HG03469 (cell line): ENCODE results near the gene RASA2.

ENCODE experiments used
- ATAC-seq: cut with Tn5 transposase; IDR thresholded peaks from one replicate; pipeline ENCODE4 v1.9.1; 2021; ENCODE audit warnings: mild to moderate bottlenecking, moderate library complexity, moderate number of reproducible peaks; ENCODE audit not compliant: unreplicated experiment

RASA2 gene

DNA sequence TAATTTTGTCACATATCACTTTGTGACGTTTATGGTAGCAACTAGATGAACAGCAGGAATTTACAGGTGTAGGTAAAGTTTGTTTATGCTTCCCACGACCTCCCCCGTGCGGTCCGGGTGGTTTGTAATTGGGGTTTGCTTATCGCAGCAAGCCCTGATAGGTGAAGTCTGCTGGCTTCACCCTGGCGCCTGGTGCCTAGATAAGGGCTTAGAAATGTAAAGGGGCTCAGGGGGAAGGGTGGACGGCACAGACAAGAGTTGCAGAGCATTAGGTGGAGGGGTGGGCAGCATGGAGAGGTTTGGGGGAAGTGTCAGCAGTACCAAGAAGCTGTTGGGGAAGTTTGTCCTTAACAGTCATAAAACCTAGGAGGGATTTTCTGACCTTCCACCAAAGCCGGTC lies 143.1 kb downstream of the RASA2 start:
- no peak for ATAC-seq

DNA sequence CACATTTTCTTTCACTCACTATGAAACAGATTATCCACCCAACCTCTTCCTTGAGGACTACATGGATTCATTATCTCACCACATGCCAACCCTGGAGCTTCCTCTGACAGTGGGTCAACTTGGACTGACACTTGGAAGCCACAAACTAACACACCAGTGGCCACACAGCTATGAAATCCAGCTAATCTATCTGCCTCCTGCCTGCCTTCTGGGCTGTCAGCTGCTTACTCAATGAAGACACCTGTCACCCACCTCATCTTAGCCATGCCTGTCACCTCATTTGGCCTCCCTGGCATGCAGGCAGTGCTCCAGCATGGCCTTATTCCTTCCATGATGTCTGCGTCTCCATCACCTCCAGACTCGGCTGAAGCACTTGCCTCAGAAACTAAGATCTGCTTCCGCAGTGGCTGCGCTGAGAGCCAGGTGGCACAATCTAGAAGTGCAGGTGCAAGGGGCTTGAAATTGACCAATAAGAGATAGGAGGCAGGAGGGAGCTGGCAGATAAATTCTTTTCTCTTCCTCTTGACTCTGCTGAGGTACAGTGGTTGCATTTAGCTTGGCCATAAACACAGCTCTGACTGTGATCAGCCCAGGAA lies 146.1 kb downstream of the RASA2 start:
- ATAC-seq: no peak

- ATAC-seq: no peak
Observed at GRCh38 chr3:141642215-141642614, 155.4 kb downstream of the RASA2 start.

- ATAC-seq: no peak
Observed at GRCh38 chr3:141643391-141643790, 156.6 kb downstream of the RASA2 start.

DNA sequence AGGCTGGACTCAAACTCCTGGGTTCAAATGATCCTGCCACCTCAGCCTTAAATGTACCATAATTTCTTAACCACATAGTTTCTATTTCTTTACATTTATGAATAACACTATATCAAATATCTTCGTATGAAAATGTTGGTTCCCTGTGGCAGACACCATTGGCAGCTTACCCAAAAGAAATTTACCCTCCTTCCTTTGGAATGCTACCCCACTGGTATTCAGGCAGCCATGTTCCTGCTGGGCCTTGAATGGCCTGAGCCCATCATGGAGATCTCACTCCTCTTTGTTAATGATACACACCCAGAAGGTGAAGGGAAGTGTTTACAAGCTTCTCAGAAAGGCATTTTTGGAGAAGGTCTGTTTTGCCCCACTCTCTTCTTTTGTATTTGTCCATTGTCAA lies 157.0 kb downstream of the RASA2 start:
- ATAC-seq: no peak

DNA sequence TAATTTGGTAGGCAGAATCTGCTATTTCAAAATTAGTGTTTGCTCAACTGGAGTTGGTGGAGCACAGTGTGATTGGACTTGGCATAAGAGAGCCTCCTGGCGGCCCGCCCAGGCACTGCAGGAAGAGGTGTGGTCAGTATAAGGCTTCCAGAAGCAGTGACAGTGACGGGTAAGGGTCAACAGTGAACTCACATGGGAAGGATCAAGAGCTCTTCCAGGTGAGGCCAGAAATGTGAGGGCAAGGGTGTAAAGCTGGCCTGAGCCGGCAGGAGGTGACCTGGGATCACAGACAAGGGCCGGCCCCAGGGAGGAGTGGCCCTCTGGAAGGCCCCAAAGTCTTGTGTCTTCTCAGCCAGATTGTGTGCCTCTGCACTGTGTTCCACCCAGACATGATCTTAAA lies 158.1 kb downstream of the RASA2 start:
- no peak for ATAC-seq

DNA sequence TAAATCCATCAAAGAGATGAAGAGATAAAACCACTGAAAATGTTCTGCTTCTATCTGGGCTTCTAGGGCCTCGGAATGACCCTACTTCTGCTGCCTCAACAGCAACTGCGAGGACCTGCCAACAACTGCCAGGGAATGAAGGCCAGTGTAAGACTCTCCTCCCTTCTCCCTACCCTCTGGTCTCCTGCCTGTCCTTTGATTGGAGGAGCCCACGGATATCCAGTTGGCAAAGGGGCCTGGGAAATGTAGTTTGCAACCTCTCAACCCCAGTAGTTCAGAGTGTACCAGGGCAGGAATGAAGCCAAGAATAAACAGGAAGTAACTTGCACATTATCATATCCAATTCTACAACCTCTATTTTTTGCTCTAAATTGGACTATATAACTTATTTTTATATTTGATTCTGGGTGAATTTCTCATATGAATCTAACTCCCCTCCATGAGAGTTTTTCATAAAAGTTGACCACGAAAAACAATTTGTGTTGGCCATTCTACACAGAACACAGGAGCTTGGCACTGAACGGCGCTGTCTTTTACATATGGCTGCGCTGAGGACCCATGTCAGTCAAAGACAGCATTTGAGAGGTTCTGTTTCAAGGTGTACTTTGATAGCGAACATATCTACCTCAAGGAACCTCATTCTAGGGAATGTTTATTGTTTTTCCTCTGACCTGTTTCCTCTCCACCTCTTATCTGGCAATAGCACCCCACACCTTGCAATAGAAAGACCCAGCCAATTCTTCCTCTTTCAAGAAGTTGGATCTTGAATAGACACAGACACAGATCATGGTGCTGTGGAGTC lies 160.1 kb downstream of the RASA2 start:
- ATAC-seq: no peak

- no peak for ATAC-seq
Observed at GRCh38 chr3:141647562-141647915, 160.7 kb downstream of the RASA2 start.

- ATAC-seq: no peak
Observed at GRCh38 chr3:141648055-141648910, 161.5 kb downstream of the RASA2 start.

GRCh38 chr3:141649871-141650270 lies 163.0 kb downstream of the RASA2 start:
- ATAC-seq: no peak

GRCh38 chr3:141650783-141651182 lies 164.0 kb downstream of the RASA2 start:
- ATAC-seq: no peak

- no peak for ATAC-seq
Observed at GRCh38 chr3:141651409-141651808, 164.6 kb downstream of the RASA2 start.

GRCh38 chr3:141652349-141652748 lies 165.5 kb downstream of the RASA2 start:
- no peak for ATAC-seq

DNA sequence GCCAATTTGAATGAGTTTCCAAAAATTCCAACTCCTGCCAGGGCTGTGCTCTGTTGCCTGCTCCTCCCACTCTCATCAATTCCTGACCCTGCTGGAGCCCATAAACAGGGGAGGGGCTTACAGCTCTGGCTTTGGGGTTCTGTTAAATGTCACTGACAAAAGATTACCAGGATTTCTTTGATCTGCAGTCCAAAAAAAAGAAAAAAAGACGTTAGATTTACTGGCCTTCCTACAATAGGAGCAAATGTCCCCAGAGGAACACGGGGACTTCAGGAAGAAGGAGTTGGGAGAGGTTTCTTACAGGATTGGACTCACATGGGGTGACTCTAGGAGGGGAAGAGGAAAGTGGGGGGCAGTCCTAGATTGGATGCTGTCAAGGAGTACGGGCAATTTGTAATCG lies 167.0 kb downstream of the RASA2 start:
- ATAC-seq: no peak

- ATAC-seq: no peak
Observed at GRCh38 chr3:141655801-141656200, 169.0 kb downstream of the RASA2 start.

- no peak for ATAC-seq
Observed at GRCh38 chr3:141656771-141657170, 169.9 kb downstream of the RASA2 start.

DNA sequence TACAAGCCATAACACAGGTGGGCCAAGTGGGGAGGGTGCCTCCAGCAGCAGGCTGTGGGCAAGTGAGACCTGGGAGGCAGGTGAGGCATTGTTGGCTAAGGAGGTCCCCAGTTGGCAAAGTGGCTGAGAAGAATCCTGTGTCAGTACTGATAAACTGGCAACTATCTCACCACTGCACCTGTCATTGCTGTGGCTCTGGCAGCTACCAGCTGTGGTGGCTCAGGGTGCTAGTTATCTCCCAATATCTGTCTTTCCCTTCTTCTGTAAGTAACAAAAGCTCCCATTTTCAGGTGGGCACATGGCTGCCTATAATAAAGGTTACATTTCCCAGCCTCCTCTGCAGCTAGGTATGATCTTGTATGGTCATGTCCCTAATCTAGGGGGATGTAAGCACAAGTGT lies 170.7 kb downstream of the RASA2 start:
- no peak for ATAC-seq

- no peak for ATAC-seq
Observed at GRCh38 chr3:141659821-141660613, 173.2 kb downstream of the RASA2 start.

DNA sequence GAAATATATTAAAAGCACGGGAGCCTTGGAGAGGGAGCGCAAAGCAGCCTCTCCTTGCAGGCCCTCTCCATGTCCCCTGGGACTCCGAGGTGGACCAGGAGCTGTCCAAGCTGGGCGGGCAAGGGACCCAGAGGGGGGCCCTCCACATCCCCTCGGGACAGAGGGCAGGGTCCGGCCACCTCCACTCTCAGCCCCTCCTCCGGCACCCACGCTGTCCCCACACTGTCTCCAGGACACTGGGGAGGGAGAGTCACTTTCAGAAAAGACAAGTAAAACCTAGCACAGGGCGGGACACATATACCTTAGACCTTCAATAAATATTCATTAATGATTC lies 173.8 kb downstream of the RASA2 start:
- ATAC-seq: no peak

DNA sequence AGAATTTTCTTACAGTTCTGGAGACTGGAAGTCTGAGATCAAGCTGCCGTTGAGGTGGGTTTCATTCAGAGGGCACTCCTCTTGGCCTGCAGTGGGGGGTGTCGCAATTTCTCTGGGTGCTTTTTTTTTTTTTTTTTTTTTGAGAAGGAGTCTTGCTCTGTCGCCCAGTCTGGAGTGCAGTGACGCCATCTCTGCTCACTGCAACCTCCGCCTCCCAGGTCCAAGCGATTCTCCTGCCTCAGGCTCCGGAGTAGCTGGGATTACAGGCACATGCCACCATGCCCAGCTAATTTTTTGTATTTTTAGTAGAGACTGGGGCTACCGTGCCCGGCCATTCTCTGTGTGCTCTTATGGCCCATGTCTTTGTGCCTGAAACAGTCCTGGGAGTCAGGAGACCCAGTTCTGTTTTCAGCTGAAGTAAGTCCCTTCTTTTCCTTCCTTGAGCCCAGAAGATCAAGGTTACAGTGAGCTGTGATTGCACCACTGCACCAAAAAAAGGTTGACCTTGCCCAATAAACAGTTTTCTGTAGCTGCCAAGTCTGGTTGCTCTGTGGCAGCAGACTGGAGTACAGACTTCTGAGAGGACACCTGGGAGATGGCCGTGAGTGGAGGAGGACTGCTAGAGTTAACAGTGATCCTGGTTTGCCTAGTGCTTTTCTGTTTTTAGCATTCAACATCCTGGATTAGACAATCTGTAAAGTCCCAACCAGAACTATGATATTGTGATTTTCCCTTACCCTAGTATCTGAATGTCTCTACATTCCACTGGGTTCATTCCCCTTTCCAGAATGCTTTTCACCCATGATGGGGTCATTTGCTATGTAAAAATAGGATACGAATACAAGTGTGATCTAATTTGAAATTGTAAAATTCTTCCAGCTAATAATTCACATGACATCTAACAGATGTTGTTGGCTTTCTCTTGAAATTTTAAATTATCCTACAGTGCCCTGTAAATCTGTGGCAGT lies 174.7 kb downstream of the RASA2 start:
- no peak for ATAC-seq
